Right lobe of liver (tissue), 6 donors: ENCODE data around the gene ZC3H12C. TPM values are rescaled to one million over a fixed set of nuclear protein-coding genes. Genes with fewer than 3 reads are reported as not detected.

Source experiments
- ATAC-seq, 4 donors: fragments of 200-7000 bp; cut with Tn5 transposase; one replicate each; pipeline ENCODE4 v1.9.1; 2020; ENCODE audit warnings: mild to moderate bottlenecking in 4 of 4, moderate library complexity in 4 of 4
- DNase-seq, 3 donors: peaks; one replicate each; pipeline ENCODE4 v3.0.0-alpha.2; 2020
- H3K27ac ChIP-seq, 3 donors: fragments of 200-600 bp; one replicate each; pipeline ENCODE4 v1.8.0; 2022
- H3K27me3 ChIP-seq, 2 donors: fragments of 200-600 bp; one replicate each; pipeline ENCODE4 v1.8.0; 2022
- H3K36me3 ChIP-seq, 4 donors: fragments of 200-600 bp; sonication (generic) in 1 of 4; one replicate each; pipeline versions ENCODE4 v1.5.1 to v1.8.0; 2017 to 2022; ENCODE audit warnings: control low read depth in 1 of 4
- H3K4me1 ChIP-seq, 4 donors: fragments of 200-600 bp; sonication (generic) in 1 of 4; one replicate each; pipeline versions ENCODE4 v1.5.1 to v1.8.0; 2017 to 2022; ENCODE audit warnings: control low read depth in 1 of 4
- H3K4me3 ChIP-seq, 3 donors: fragments of 200-600 bp; one replicate each; pipeline ENCODE4 v1.8.0; 2022
- H3K9me3 ChIP-seq, 4 donors: fragments of 200-600 bp; sonication (generic) in 1 of 4; one replicate each; pipeline versions ENCODE4 v1.5.1 to v1.8.0; 2017 to 2022; ENCODE audit warnings: control low read depth in 1 of 4
- CTCF ChIP-seq, 4 donors: fragments of 200-600 bp in 3 of 4; fragments of 450-650 bp in 1 of 4; IDR thresholded peaks; one replicate each; pipeline versions ENCODE4 v1.5.1 to v1.8.0; 2016 to 2022; ENCODE audit warnings: antibody characterized with exemption in 4 of 4, mild to moderate bottlenecking in 2 of 4
- POLR2A ChIP-seq: fragments of 450-650 bp; IDR thresholded peaks from one replicate; pipeline ENCODE4 v1.6.1; 2017; ENCODE audit warnings: antibody characterized with exemption, mild to moderate bottlenecking
- WGBS: methylation state at CpG from one replicate; pipeline ENCODE4 v1.1.6; 2018; ENCODE audit warnings: low coverage, low lambda C conversion rate; ENCODE audit not compliant: insufficient coverage; ENCODE audit errors: missing lambda C conversion rate; 5-methylcytosine and 5-hydroxymethylcytosine counted together
- intact Hi-C, 2 donors: fragments of 100-400 bp; cut with DNase I; formaldehyde crosslinking; loops; one replicate each; pipeline versions ENCODE4 v1.11.2 to v1.14.1; 2022
- total RNA-seq, 6 experiments: library from RNA; depleted of rRNA in 2 of 6; stranded (reverse); fragments of >200 nt in 2 of 6; fragmentation: NEBNext Ultra II Directional in 3 of 6; extraction: Animal tissue kit (Norgen Biotek cat#: 25700) in 3 of 6; gene quantifications; one replicate each; pipeline versions ENCODE4 v1.1.0 to v1.2.4, GENCODE V29; 2016 to 2023
- donor health status: DM: no; HTN: yes; CAD: no.
- donor health status: DM: no; HTN: no; CAD: no.
- donor health status: DM: no; HTN: no; CAD: no.
- donor health status: DM: no; HTN: yes; CAD: no.
- donor health status: DM: no; HTN: yes; CAD: no.

The ZC3H12C gene
- total RNA-seq, 6 experiments from 2014 or later, result 4.0 to 7.9 (median 4.8) TPM

GRCh38 chr11:110123003-110123402, 29.8 kb downstream of the ZC3H12C start:
- no peak overlapping the region for H3K4me3 ChIP-seq
- DNase-seq (no peak), ATAC-seq (no peak)
- peaks cover 0 to 17% (median 0%) of the 10 kb centered on the region in 4 donors for H3K4me1 ChIP-seq
- H3K27ac ChIP-seq, result no peak overlapping the region
- H3K36me3 ChIP-seq, result no peaks in the 10 kb centered on the region
- intact Hi-C loops, result no loop called here
- WGBS, result 76% methylated on average over 3 of the region's 3 CpGs
- no peaks in the 10 kb centered on the region for H3K27me3 ChIP-seq
- no peaks in the 10 kb centered on the region for H3K9me3 ChIP-seq
- TF ChIP-seq CTCF (IDR thresholded peaks at IDR 0.05) (no peak), POLR2A (no peak)

GRCh38 chr11:110124605-110125004, 31.4 kb downstream of the ZC3H12C start:
- Histone ChIP-seq H3K36me3 (no peaks in the 10 kb centered on the region), H3K9me3 (no peaks in the 10 kb centered on the region), H3K27ac (no peak overlapping the region), H3K27me3 (no peaks in the 10 kb centered on the region), H3K4me3 (no peak overlapping the region), H3K4me1 (peaks cover 0 to 17% (median 0%) of the 10 kb centered on the region in 4 donors)
- 92% methylated on average over 2 of the region's 2 CpGs for WGBS
- DNase-seq (no peak), ATAC-seq (no peak)
- TF ChIP-seq CTCF (IDR thresholded peaks at IDR 0.05) (no peak), POLR2A (no peak)
- intact Hi-C loops, result no loop called here

GRCh38 chr11:110125632-110126031, 32.4 kb downstream of the ZC3H12C start:
- H3K27ac ChIP-seq, result no peak overlapping the region
- intact Hi-C loops, result no loop called here
- WGBS, result 63% methylated on average over 2 of the region's 4 CpGs
- H3K9me3 ChIP-seq, result no peaks in the 10 kb centered on the region
- DNase-seq (no peak), ATAC-seq (peak; percentile 43 to 87 (median 64))
- peaks cover 0 to 14% (median 0%) of the 10 kb centered on the region in 4 donors for H3K4me1 ChIP-seq
- no peaks in the 10 kb centered on the region for H3K36me3 ChIP-seq
- TF ChIP-seq CTCF (IDR thresholded peaks at IDR 0.05), result no peak
- no peak for TF ChIP-seq POLR2A
- no peak overlapping the region for H3K4me3 ChIP-seq
- no peaks in the 10 kb centered on the region for H3K27me3 ChIP-seq

GRCh38 chr11:110126936-110127335, 33.7 kb downstream of the ZC3H12C start:
- TF ChIP-seq POLR2A (no peak), CTCF (IDR thresholded peaks at IDR 0.05) (no peak)
- H3K27me3 ChIP-seq, result no peaks in the 10 kb centered on the region
- H3K9me3 ChIP-seq, result no peaks in the 10 kb centered on the region
- no peak overlapping the region for H3K4me3 ChIP-seq
- intact Hi-C loops, result no loop called here
- H3K27ac ChIP-seq, result no peak overlapping the region
- H3K36me3 ChIP-seq, result no peaks in the 10 kb centered on the region
- DNase-seq (no peak), ATAC-seq (no peak)
- WGBS, result 96% methylated on average over 4 of the region's 4 CpGs
- peaks cover 0 to 7% (median 0%) of the 10 kb centered on the region in 4 donors for H3K4me1 ChIP-seq

- Histone ChIP-seq H3K27me3 (no peaks in the 10 kb centered on the region), H3K27ac (no peak overlapping the region), H3K9me3 (no peaks in the 10 kb centered on the region), H3K4me3 (no peak overlapping the region), H3K4me1 (peaks cover 0 to 7% (median 0%) of the 10 kb centered on the region in 4 donors), H3K36me3 (no peaks in the 10 kb centered on the region)
- intact Hi-C loops, result no loop called here
- no peak for TF ChIP-seq CTCF (IDR thresholded peaks at IDR 0.05)
- TF ChIP-seq POLR2A, result no peak
- DNase-seq, result no peak
- peak in 1 of 4 donors; percentile 18 for ATAC-seq
- WGBS, result 36% methylated on average over 2 of the region's 2 CpGs
Observed at GRCh38 chr11:110128161-110128560, 35.0 kb downstream of the ZC3H12C start.
